Endometrial microvascular endothelial cells (primary cell): ENCODE results near the gene CNTRL. TPM values are rescaled to one million over a fixed set of nuclear protein-coding genes. Genes with fewer than 3 reads are reported as not detected.

Experiments
- in situ Hi-C: cut with HindIII; loops from 2 replicates; pipeline ENCODE4 v1.10.0; 2017; ENCODE audit warnings: low sequenced_read_pairs, low pct_unique_long_range_greater_than_20kb; ENCODE audit errors: inconsistent ontology term
- total RNA-seq: library from RNA; depleted of rRNA; stranded (reverse); fragments of >200 nt; gene quantifications from one replicate; pipeline ENCODE4 v1.2.3, GENCODE V29; 2015; ENCODE audit errors: inconsistent ontology term

Gene CNTRL
- total RNA-seq, 1 donor from 2014 or later = 3.4 TPM

GRCh38 chr9:121217609-121218292 is 143.0 kb downstream of the CNTRL start:
- in situ Hi-C loops = no loop called here

- in situ Hi-C loops = no loop called here
These were observed 143.7 kb downstream of the CNTRL start for GRCh38 chr9:121218357-121219027.

GRCh38 chr9:121219530-121219929 is 144.8 kb downstream of the CNTRL start:
- in situ Hi-C loops = no loop called here

- in situ Hi-C loops = no loop called here
These were observed 146.4 kb downstream of the CNTRL start for GRCh38 chr9:121220996-121221663.

GRCh38 chr9:121221664-121222055 is 146.9 kb downstream of the CNTRL start:
- in situ Hi-C loops = no loop called here

GRCh38 chr9:121222524-121223171 is 147.9 kb downstream of the CNTRL start:
- in situ Hi-C loops = no loop called here

GRCh38 chr9:121225240-121225639 is 150.5 kb downstream of the CNTRL start:
- in situ Hi-C loops = no loop called here

GRCh38 chr9:121226175-121226574 is 151.4 kb downstream of the CNTRL start:
- in situ Hi-C loops = no loop called here

Other genes with a start within 250 kb of the CNTRL start
- gene PSMD5, start 232.0 kb upstream of the CNTRL start, total RNA-seq = 79.1 TPM
- gene PHF19, start 197.8 kb upstream of the CNTRL start, total RNA-seq = 114 TPM
- gene TRAF1, start 148.2 kb upstream of the CNTRL start, total RNA-seq = 6.7 TPM
- 1.4 TPM for gene C5, start 24.7 kb upstream of the CNTRL start, total RNA-seq
- gene RAB14, start 126.9 kb downstream of the CNTRL start, total RNA-seq = 33.8 TPM
- 82.4 TPM for gene GSN, start 193.2 kb downstream of the CNTRL start, total RNA-seq